Measurements from ENCODE around the gene ORAI3.

Gene ORAI3

DNA sequence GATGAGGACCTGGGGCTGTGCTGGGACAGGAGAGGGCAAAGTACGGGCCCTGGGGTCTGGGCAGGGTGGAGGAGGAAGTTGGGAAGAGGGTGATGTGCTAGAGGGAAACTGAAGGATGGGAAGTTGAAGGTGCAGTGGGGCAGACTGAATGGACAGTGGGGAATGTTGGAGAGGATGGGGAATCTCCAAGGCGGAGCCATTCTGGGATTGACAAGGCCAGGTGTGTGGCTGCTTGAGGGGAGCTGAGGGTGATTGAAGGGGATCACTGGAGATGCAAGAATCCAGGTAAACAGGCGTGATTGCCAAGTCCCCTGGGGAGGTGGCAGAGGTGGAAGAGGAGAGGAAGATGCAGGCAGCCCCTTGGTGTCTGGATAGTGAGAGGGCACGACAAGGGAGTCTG, 27.6 kb downstream of the ORAI3 start:
- DNase-seq = no peak

DNA sequence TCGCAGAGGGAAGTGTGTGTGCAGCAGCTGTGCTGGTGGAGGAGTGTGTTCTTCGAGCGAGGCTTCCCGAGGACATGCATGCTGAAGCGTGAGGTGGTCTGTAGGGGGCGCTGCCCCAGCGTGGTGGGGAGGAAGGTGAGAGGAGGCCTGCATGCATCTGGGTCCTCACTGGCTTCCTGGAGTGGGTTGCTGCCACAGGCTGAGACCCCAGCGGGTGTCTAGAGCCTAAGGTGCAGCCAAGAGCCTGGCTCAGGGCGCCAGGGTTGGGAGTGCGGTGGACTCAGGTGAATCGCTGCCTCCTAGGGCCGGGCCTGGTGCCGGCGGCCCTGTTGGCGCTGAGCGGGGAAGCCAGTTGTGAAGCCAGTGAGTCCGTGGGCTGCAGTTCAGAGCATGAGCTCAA, 28.6 kb downstream of the ORAI3 start:
- no peak for DNase-seq

DNA sequence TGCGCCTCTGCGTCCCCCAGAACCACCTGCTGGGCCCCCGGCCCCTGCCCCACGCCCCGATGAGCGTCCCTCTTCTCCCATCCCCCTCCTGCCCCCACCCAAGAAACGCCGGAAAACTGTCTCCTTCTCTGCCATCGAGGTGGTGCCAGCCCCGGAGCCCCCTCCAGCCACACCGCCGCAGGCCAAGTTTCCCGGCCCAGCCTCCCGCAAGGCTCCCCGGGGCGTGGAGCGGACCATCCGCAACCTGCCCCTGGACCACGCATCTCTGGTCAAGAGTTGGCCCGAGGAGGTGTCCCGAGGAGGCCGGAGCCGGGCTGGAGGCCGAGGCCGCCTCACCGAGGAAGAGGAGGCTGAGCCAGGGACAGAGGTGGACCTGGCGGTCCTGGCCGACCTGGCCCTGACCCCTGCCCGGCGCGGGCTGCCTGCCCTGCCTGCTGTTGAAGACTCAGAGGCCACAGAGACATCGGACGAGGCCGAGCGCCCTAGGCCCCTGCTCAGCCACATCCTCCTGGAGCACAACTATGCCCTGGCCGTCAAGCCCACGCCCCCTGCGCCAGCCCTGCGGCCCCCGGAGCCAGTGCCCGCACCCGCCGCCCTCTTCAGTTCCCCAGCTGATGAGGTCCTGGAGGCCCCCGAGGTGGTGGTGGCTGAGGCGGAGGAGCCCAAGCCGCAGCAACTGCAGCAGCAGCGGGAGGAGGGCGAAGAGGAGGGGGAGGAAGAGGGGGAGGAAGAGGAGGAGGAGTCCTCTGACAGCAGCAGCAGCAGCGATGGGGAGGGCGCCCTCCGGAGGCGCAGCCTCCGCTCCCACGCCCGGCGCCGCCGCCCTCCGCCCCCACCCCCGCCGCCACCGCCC, 30.5 kb downstream of the ORAI3 start:
- DNase-seq = no peak

DNA sequence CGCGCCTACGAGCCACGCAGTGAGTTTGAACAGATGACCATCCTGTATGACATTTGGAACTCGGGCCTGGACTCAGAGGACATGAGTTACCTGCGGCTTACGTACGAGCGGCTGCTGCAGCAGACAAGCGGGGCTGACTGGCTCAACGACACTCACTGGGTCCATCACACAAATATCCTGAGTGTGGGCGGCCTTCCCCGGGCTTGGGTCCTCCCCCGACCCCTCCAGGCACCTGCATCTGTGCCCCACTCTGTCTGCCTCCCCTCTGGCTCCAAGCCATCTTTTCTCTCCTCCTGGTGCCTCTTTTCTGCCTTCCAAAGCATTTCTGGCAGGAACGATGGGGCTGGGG, 31.1 kb downstream of the ORAI3 start:
- DNase-seq = no peak

DNA sequence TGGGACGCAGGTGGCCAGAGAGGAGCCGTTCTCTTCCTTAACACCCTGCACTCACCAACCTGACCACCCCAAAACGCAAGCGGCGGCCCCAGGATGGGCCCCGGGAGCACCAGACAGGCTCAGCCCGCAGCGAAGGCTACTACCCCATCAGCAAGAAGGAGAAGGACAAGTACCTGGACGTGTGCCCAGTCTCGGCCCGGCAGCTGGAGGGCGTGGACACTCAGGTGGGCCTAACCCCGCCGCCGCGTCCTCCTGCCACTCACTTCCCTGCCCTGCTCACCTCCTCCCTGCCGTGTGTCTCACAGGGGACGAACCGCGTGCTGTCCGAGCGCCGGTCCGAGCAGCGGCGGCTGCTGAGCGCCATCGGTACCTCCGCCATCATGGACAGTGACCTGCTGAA, 31.6 kb downstream of the ORAI3 start:
- no peak for DNase-seq

DNA sequence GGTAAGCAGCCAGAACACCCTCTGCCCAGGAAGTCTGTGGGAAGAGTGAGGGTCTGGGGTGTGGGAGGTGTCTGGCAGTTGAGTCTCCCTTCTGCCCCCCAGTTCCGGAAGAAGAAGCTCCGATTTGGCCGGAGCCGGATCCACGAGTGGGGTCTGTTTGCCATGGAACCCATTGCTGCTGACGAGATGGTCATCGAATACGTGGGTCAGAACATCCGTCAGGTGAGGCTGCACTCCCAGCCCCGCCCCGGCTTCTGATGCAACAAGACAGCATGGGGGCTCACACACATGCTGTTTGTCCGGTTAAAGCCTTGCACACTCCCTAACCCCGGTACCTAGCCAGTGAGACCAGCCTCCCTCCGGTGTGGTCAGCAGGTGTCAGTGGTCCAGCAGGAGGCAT, 32.1 kb downstream of the ORAI3 start:
- DNase-seq = no peak

DNA sequence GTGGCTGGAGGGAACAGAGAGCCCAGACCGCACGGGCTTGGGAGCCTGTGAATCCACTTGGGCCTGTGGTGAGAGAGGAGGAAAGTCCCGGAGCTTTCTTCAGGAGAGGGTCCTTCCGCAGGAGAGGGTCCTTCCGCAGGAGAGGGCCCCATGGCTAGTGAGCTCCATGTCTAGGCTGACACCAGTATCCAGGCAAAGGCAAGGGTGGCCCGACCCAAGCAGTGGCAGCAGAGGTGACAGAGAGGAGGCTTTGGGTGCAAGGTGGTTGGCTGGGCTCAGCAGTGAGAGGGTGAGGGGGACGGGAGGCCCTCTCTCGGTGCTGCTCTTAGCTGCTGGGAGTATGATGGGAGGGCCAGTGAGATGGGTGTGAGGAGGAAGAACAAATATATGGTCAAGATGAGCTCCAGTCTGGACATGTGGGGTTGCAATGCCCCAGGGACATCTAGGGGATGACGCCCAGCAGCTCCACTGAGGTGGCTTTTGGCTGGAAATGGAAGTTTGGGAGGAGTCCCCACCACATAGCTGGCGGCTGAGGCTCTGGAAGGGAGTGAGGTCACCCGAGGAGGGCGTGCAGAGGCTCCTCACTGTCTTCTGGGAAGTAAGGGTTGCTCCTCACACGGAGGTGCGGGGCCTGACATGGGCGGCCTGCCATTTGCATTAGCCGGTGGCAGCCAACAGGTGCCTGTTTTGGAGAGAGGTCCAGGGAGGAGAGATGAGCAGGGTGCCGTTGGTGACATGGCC, 33.9 kb downstream of the ORAI3 start:
- no peak for DNase-seq

DNA sequence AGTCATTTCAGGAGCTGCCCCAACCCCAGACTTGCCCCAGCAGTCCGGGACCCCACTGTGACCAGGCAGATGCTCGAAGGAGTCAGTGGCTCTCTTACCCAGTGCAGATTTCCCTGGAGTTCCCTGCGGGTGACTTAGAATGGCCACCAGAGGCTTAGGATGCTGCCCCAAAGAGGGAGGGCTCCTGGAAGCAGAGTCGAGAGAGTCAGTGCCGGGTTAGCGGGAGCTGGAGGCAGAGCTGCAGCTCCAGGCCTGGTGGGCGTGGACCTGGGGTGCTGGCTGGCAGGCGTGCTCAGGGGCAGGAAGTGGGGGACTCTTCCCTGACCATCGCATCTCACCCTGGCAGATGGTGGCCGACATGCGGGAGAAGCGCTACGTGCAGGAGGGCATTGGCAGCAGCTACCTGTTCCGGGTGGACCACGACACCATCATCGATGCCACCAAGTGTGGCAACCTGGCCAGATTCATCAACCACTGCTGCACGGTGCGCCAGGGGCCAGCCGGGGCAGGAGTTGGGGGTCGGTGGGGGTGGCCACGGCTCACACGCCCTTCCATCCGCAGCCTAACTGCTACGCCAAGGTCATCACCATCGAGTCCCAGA, 34.5 kb downstream of the ORAI3 start:
- no peak for DNase-seq

DNA sequence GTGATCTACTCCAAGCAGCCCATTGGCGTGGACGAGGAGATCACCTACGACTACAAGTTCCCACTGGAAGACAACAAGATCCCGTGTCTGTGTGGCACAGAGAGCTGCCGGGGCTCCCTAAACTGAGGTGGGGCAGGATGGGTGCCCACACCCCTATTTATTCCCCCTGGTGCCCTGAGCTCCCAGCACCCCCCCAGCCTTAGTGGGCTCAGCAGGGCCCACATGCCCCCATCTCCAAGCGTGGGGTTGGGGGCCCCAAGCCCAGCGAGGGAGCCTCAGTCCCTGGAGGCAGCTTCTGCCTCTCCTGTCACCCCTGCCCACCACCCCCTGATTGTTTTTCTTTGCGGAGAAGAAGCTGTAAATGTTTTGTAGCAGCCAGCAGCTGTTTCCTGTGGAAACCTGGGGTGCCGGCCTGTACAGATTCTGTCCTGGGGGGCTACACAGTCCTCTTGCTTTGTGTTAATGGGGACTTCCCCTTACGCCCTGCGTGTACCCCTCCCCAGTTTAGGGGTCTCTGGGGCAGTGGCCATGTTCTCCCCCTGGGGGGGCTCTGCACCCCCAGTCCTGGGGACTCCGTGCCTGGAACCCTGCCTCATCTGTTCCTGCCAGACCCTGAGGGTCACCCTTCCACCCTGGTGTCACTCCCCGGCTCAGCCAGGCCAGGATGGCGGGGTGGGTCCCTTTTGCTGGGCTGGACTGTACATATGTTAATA, 35.2 kb downstream of the ORAI3 start:
- DNase-seq = no peak

DNA sequence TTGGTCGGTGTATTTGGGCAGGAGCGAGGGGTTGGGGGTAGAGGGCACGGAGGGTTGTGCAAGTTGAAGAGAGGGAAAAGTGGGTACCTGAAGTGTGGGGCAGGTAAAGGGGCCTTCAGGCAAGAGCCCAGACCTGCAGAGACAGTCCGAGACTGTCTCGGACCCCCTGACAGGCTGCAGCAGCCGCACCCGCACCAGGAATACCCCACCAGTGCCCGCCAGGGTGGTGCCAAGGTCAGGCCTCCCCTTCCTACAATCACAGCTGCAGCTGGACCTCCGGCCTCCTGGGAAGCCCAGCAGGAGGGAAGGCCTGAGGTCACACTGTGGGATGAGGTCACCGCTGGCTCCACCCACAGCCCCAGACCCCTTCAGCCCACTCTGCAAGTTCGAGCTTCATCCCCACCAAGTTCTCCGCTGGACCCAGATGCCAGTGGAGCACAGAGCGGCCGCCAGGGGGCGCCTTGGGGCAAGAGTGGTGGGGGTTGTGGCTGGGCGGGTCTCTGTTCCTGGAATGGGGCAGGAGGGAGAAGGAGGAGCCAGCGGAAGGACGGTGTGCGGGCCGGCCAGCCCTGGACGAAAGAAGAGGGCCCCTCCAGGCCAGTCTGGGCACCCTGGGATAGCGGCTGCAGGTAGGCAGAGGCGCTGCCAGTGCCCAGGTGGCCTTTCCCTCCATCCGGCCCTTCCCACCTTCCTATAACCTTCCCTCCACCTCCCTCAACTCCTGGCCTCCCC, 36.0 kb downstream of the ORAI3 start, which contains the start of gene HSD3B7:
Gene HSD3B7 (plus strand): TSS at position 539 of the 732 bp plus-strand sequence. CDS start 452 bp downstream, outside the sequence.
- peak; percentile 67 for DNase-seq

DNA sequence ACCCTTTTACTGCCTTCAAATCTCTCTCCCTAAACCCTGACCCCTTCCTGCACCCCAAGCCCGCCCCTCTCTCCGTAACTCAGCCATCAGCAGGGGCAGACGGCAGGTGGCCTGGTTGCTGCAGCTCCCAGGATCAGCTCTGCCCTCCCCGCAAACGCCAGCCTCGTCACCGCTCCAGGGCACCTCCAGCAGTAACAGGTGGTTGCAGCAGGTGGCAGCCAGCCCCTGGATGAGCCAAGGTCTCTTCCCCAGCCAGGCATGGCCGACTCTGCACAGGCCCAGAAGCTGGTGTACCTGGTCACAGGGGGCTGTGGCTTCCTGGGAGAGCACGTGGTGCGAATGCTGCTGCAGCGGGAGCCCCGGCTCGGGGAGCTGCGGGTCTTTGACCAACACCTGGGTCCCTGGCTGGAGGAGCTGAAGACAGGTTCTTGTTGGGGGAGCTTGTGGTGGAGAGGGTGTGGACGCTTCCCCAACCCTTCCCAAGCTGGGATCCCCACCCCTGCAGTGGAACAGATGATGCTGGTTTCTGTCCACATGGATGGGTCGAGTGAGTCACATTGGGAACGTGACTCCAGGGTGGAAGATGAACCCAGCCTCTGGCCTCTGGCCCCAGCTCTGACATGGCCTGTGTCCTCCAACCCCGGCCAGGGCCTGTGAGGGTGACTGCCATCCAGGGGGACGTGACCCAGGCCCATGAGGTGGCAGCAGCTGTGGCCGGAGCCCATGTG, 36.7 kb downstream of the ORAI3 start:
- no peak for DNase-seq

DNA sequence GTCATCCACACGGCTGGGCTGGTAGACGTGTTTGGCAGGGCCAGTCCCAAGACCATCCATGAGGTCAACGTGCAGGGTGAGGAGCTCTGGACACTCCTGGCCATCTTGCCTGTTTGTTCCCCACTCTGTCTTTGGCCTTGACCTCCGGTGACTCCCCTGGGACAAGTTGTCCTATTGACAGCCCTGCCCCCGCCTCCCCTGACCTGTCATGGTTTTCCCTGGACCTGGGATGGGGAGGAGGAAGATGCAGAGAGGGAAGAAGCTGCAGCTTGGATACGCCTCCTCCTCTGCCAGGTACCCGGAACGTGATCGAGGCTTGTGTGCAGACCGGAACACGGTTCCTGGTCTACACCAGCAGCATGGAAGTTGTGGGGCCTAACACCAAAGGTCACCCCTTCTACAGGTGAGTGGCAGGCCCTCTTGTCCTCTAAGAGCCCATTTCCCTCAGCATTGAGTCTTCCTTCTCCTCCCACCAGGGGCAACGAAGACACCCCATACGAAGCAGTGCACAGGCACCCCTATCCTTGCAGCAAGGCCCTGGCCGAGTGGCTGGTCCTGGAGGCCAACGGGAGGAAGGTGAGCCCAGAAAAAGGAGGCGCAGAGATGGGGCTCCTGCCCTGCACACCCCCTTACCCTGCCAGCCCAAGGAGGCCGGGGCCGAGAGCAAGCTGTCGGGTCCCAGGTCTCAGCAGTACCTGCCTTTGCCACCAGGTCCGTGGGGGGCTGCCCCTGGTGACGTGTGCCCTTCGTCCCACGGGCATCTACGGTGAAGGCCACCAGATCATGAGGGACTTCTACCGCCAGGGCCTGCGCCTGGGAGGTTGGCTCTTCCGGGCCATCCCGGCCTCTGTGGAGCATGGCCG, 37.5 kb downstream of the ORAI3 start:
- DNase-seq = no peak

DNA sequence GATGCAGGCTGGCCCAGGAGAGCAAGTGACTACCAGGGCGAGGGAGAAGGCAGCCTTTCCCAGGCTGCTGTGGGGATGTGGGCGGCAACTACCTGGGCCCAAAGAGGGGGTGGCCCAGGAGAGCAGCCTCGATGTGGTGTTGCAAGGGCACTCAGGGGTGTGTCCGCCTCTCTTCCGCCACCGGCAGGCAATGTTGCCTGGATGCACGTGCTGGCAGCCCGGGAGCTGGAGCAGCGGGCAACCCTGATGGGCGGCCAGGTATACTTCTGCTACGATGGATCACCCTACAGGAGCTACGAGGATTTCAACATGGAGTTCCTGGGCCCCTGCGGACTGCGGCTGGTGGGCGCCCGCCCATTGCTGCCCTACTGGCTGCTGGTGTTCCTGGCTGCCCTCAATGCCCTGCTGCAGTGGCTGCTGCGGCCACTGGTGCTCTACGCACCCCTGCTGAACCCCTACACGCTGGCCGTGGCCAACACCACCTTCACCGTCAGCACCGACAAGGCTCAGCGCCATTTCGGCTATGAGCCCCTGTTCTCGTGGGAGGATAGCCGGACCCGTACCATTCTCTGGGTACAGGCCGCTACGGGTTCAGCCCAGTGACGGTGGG, 38.8 kb downstream of the ORAI3 start:
- DNase-seq = no peak

DNA sequence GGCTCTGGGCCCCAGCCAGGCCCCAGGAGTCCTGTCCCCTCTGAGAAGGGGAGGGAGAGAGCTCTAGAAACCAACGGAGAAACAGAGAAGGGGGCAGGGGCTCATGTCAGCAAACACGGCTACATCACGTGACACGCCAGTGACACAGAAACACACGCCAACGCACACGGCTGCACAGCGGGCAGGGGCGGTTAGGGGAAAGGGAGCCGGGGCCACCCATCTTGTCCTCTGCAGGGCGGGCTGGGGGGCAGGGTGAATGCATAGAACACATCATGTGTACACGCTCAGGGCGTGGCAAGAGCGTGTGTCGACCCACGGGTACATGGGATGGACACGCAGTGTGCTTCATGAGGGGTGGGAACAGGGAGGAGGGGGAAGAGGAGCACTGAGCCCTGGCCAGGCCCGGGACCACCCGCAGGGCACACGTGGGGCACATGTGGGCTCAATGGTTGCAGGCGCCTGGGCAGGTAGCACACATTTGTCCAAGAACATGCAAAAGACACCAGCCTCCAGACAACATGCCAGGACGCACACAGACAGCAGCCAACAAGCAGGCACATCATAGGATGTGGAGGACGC, 40.7 kb downstream of the ORAI3 start:
- no peak for DNase-seq

DNA sequence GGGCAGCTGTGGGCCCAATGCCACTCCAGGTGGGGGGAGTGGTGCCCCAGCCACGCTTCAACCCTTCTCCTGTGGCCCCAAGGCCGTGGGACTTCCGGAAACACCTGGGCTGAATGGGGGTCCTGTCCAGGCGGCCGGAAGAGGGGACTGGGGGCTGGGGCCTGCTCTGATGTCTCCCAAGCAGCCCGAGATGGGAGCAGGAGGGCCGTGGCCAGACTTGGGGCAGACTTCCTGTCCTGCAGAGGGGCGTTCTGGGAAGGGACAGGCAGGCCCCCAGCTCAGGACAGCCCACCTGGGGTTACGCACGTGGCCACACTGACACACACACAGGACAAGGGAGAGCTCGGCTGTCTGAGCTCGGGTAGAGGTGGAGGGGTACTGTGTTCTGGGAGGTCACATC, 41.2 kb downstream of the ORAI3 start:
- no peak for DNase-seq

DNA sequence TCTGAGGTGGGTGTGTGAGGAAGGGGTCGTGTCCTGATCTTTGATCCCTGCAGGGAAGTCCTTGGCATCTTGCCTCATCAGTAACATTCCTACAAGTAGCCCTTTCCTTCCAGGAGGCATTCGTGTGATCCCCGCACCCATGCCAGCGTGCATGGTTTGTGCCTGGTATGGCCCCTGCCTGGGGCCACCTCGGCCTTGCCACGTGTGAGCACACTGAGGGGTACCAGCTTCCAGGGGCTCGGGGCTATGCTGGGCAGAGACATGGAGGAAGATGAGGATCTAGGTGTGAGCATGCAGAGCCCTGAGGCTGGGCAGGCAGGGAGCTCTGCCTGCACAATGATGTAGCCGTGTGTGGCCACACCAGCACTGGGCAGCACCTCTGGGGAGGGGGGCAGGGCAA, 42.2 kb downstream of the ORAI3 start:
- no peak for DNase-seq

DNA sequence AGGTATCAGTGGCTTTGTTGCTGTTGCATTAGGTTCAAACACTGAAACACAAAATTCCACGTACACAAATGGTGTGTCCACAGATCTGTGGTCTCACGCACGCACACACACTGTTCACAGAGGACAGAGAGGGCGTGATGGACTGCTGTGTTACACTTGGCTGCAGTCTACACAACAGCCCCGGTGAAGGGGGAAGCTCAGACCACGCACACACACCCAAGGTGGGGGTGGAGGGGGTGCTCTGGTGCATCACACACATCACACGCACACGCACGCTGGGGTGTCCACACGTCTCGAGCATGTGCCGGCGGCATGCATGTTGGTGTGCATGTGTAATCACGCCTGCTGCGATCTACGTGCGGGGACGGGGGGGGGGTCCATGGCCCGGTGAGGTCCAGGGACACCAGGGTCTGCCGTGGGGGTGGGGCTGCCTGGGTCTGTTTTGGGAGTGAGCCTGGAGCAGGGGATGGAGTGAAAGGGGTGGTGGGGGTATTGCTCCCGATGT, 43.5 kb downstream of the ORAI3 start:
- no peak for DNase-seq

DNA sequence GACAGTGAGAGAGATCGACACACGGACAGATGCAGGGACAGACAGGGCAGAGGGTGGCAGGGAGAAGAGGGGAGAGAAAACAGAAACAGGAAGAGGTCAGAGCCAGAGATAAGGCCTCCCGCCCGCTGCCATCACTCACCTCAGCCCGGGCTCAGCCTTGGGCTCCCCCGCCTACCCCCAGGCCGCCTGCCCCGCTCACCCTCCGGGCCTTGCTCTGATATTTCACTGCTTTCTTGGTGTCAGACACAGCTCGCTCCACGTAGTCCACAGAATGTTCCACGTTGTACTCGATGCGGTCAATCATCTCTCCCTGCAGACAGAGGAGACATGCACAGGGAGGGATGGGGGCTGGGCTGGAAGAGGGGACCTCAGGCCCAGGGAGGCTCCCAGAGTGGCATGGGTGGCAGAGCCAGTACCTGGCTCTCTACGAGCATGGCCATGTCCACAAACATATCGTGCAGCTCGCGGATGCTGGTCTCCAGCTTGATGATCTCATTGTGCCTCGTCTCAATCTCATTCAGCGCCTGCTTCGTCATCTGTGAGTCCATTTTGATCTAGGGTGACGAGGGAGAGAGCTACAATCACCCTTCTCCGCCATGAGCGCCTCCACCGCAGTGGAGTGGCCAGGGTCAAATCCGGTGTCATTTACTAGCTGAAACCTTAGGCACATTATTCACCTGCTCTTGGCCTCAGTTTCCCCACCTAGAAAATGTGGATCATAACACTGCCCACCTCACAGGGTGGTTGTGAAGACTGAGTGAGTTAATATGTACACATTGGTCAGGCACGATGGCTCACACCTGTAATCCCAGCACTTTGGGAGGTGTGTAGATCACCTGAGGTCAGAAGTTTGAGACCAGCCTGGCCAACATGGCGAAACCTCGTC, 44.3 kb downstream of the ORAI3 start:
- DNase-seq = no peak

DNA sequence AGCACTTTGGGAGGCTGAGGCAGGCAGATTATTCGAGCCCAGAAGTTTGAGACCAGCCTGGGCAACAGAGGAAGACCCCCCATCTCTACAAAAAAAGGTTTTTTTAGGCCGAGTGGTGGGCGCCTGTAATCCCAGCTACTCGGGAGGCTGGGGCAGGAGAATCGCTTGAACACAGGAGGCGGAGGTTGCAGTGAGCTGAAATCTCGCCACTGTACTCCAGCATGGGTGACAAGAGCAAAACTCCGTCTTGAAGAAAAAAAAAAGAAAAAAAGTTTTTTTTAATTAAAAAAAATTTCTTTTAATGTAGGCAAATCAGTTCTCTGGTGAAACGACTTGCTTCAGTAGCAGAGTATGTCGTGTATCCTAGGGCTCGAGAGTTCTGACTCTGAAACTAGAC, 47.1 kb downstream of the ORAI3 start:
- no peak for DNase-seq
